ENCODE results near the gene USP9Y. TPM values are rescaled to one million over a fixed set of nuclear protein-coding genes. Genes with fewer than 3 reads are reported as not detected.

USP9Y gene
- total and polyA plus RNA-seq, 2 donors from 2014 or later: 13.7 TPM; not detected in 1

DNA sequence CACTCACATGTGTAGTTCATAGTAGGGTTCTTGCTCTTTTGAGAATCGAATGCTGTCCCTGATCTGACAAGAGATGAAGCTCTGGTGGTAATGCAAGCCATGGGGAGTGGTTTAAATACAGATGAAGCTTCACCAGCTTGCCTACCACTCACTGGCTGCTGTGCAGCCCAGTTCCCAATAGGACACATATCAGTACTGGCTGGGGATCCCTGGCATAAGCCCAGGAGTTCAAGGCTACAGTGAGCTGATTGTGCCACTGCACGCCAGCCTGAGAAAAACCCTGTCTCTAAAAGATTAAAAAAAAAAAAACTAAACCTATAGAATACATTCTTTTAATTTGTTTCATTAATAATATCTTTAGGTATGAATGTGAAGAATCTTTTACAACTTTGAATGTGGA is 136.5 kb downstream of the USP9Y start:
- intact Hi-C loops (cut with DNase I): no loop called here
- no peaks in the 10 kb centered on the region for H3K36me3 ChIP-seq (ENCODE audit: control insufficient read depth in 2 of 3, insufficient read depth in 3 of 3, low read length in 3 of 3)
- DNase-seq (no peak), FAIRE-seq (no peak)
- no peak overlapping the region for H3K4me3 ChIP-seq (ENCODE audit: low read length in 3 of 3)
- TF ChIP-seq, protein P1, sequence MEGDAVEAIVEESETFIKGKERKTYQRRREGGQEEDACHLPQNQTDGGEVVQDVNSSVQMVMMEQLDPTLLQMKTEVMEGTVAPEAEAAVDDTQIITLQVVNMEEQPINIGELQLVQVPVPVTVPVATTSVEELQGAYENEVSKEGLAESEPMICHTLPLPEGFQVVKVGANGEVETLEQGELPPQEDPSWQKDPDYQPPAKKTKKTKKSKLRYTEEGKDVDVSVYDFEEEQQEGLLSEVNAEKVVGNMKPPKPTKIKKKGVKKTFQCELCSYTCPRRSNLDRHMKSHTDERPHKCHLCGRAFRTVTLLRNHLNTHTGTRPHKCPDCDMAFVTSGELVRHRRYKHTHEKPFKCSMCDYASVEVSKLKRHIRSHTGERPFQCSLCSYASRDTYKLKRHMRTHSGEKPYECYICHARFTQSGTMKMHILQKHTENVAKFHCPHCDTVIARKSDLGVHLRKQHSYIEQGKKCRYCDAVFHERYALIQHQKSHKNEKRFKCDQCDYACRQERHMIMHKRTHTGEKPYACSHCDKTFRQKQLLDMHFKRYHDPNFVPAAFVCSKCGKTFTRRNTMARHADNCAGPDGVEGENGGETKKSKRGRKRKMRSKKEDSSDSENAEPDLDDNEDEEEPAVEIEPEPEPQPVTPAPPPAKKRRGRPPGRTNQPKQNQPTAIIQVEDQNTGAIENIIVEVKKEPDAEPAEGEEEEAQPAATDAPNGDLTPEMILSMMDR (IDR thresholded peaks at IDR 0.05; ENCODE audit: borderline replicate concordance, extremely low read depth, insufficient read depth): no peak
- H3K9ac ChIP-seq (ENCODE audit: low read length in 3 of 3): no peak overlapping the region
- no peaks in the 10 kb centered on the region for H3K9me3 ChIP-seq (ENCODE audit: control insufficient read depth in 2 of 3, insufficient read depth in 1 of 3, low read length in 3 of 3)
- H3K4me1 ChIP-seq (ENCODE audit: control insufficient read depth in 2 of 3, insufficient read depth in 2 of 3, low read depth in 1 of 3, low read length in 3 of 3): no peaks in the 10 kb centered on the region
- no peaks in the 10 kb centered on the region for H3K27me3 ChIP-seq (ENCODE audit: control insufficient read depth, insufficient read depth, low read length)
- H3K27ac ChIP-seq (ENCODE audit: low read depth in 2 of 2, low read length in 2 of 2): no peak overlapping the region

DNA sequence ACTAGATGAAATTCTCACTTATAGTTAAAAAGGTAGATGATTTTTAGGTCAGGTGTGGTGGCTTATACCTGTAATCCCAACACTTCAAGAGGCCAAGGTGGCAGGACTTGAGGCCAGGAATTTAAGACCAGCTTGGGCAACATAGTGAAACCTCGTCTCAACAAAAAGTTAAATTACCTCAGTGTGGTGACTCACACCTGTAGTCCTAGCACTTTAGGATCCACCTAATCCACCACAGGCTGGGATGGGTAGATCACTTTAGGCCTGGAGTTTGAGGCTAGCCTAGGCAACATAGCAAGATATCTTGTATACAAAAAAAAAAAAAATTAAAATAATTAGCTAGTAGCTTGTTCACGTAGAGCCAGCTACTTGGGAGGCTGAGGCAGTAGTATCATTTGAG is 140.3 kb downstream of the USP9Y start:
- intact Hi-C loops (cut with DNase I): no loop called here
- no peak for DNase-seq
- H3K9me3 ChIP-seq (ENCODE audit: control insufficient read depth in 2 of 3, insufficient read depth in 1 of 3, low read length in 3 of 3): no peaks in the 10 kb centered on the region
- FAIRE-seq: no peak
- H3K27ac ChIP-seq (ENCODE audit: low read depth in 2 of 2, low read length in 2 of 2): no peak overlapping the region
- TF ChIP-seq, protein P1 (IDR thresholded peaks at IDR 0.05; ENCODE audit: borderline replicate concordance, extremely low read depth, insufficient read depth): no peak
- no peak overlapping the region for H3K9ac ChIP-seq (ENCODE audit: low read length in 3 of 3)
- no peaks in the 10 kb centered on the region for H3K36me3 ChIP-seq (ENCODE audit: control insufficient read depth in 2 of 3, insufficient read depth in 3 of 3, low read length in 3 of 3)
- H3K4me1 ChIP-seq (ENCODE audit: control insufficient read depth in 2 of 3, insufficient read depth in 2 of 3, low read depth in 1 of 3, low read length in 3 of 3): no peaks in the 10 kb centered on the region
- no peak overlapping the region for H3K4me3 ChIP-seq (ENCODE audit: low read length in 3 of 3)
- H3K27me3 ChIP-seq (ENCODE audit: control insufficient read depth, insufficient read depth, low read length): no peaks in the 10 kb centered on the region

DNA sequence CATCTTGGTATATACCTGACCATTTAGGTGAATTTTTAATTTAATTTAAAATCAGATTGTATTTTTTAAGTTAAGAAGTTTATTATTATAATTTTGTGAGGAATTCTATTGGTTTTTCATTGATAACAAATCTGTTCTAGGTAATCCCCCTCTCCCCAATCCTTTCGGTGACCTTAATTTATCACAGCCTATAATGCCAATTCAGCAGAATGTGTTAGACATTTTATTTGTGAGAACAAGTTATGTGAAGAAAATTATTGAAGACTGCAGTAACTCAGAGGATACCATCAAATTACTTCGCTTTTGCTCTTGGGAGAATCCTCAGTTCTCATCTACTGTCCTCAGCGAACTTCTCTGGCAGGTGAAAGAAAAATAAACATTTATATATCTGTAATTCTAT is 145.8 kb downstream of the USP9Y start:
- H3K4me3 ChIP-seq (ENCODE audit: low read length in 3 of 3): no peak overlapping the region
- H3K4me1 ChIP-seq (ENCODE audit: control insufficient read depth in 2 of 3, insufficient read depth in 2 of 3, low read depth in 1 of 3, low read length in 3 of 3): no peaks in the 10 kb centered on the region
- DNase-seq (no peak), FAIRE-seq (no peak)
- intact Hi-C loops (cut with DNase I): no loop called here
- no peak overlapping the region for H3K27ac ChIP-seq (ENCODE audit: low read depth in 2 of 2, low read length in 2 of 2)
- H3K27me3 ChIP-seq (ENCODE audit: control insufficient read depth, insufficient read depth, low read length): no peaks in the 10 kb centered on the region
- H3K9me3 ChIP-seq (ENCODE audit: control insufficient read depth in 2 of 3, insufficient read depth in 1 of 3, low read length in 3 of 3): no peaks in the 10 kb centered on the region
- no peak overlapping the region for H3K9ac ChIP-seq (ENCODE audit: low read length in 3 of 3)
- H3K36me3 ChIP-seq (ENCODE audit: control insufficient read depth in 2 of 3, insufficient read depth in 3 of 3, low read length in 3 of 3): no peaks in the 10 kb centered on the region
- TF ChIP-seq, protein P1 (IDR thresholded peaks at IDR 0.05; ENCODE audit: borderline replicate concordance, extremely low read depth, insufficient read depth): no peak

DNA sequence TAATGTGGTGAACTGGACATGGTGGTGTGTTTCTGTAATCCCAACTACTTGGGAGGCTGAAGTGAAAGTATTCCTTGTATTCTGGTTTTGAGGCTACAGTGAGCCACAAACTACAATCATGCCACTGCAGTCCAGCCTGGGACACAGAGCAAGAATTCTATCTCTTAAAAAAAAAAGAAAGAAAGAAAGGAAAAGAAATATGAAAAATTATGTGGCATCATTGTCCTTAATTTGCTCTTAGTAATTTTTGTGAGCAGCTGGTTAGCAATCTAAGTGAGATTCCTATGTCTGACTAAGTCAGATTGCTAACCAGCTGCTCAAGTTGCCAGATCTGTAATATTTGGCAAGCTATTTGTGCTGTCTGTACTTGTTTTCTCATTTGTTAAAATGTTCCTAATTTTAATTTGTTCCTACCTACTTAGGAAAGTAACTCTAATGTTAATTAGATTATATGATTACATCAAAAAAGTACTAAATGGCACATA is 154.8 kb downstream of the USP9Y start:
- no peak overlapping the region for H3K27ac ChIP-seq (ENCODE audit: low read depth in 2 of 2, low read length in 2 of 2)
- peaks cover 0 to 12% (median 0%) of the 10 kb centered on the region in 3 donors for H3K36me3 ChIP-seq (ENCODE audit: control insufficient read depth in 2 of 3, insufficient read depth in 3 of 3, low read length in 3 of 3)
- intact Hi-C loops (cut with DNase I): no loop called here
- FAIRE-seq (no peak), DNase-seq (no peak)
- TF ChIP-seq, protein P1 (IDR thresholded peaks at IDR 0.05; ENCODE audit: borderline replicate concordance, extremely low read depth, insufficient read depth): no peak
- H3K4me1 ChIP-seq (ENCODE audit: control insufficient read depth in 2 of 3, insufficient read depth in 2 of 3, low read depth in 1 of 3, low read length in 3 of 3): no peaks in the 10 kb centered on the region
- H3K9ac ChIP-seq (ENCODE audit: low read length in 3 of 3): no peak overlapping the region
- H3K9me3 ChIP-seq (ENCODE audit: control insufficient read depth in 2 of 3, insufficient read depth in 1 of 3, low read length in 3 of 3): no peaks in the 10 kb centered on the region
- H3K4me3 ChIP-seq (ENCODE audit: low read length in 3 of 3): no peak overlapping the region
- H3K27me3 ChIP-seq (ENCODE audit: control insufficient read depth, insufficient read depth, low read length): no peaks in the 10 kb centered on the region
